NCI-H524 (cell line): ENCODE data around the gene MRPL44.
"Not testable (repeated sequence)": the region's sequence is repeated elsewhere in the genome, so short reads cannot be mapped to it uniquely, and the experiment has no call there.

Experiments
- DNase-seq, 2 experiments: peaks; one replicate each; lab custom pipeline; 2025; lab: John Stamatoyannopoulos, UW

Gene MRPL44

GRCh38 chr2:223936862-223937326 lies 20.4 kb upstream of the MRPL44 start:
- no peak for DNase-seq

GRCh38 chr2:223937535-223937934 lies 19.7 kb upstream of the MRPL44 start:
- no peak for DNase-seq

- DNase-seq = not testable (repeated sequence)
Observed at GRCh38 chr2:223939438-223939837, 17.8 kb upstream of the MRPL44 start.

- no peak for DNase-seq
Observed at GRCh38 chr2:223941579-223942277, 15.5 kb upstream of the MRPL44 start.

- DNase-seq = no peak
Observed at GRCh38 chr2:223943135-223943534, 14.1 kb upstream of the MRPL44 start.

- no peak for DNase-seq
Observed at GRCh38 chr2:223943561-223944008, 13.7 kb upstream of the MRPL44 start.

- DNase-seq = peak in 1 of 2 experiments; percentile 31
Observed at GRCh38 chr2:223944166-223944702, 13.0 kb upstream of the MRPL44 start.

GRCh38 chr2:223944703-223945531 lies 12.3 kb upstream of the MRPL44 start, which contains the start of gene WDFY1:
TSS of gene WDFY1 (minus strand) at chr2:223945335. CDS start at chr2:223945284, 51 bp downstream.
- DNase-seq = peak; percentile 55 to 78

- no peak for DNase-seq
Observed at GRCh38 chr2:223945755-223946154, 11.5 kb upstream of the MRPL44 start.

- peak in 1 of 2 experiments; percentile 47 for DNase-seq
Observed at GRCh38 chr2:223947711-223948205, 9.5 kb upstream of the MRPL44 start.

GRCh38 chr2:223949241-223949840 lies 7.9 kb upstream of the MRPL44 start:
- peak in 1 of 2 experiments; percentile 18 for DNase-seq

- DNase-seq = no peak
Observed at GRCh38 chr2:223950448-223951347, 6.6 kb upstream of the MRPL44 start.

- DNase-seq = peak; percentile 83 to 95
Observed at GRCh38 chr2:223952280-223952968, 4.8 kb upstream of the MRPL44 start.

- no peak for DNase-seq
Observed at GRCh38 chr2:223954401-223954800, 2.9 kb upstream of the MRPL44 start.

GRCh38 chr2:223956300-223956699 lies 963 bp upstream of the MRPL44 start:
- DNase-seq = no peak

- DNase-seq = no peak
Observed at GRCh38 chr2:223959688-223960087, 2.4 kb downstream of the MRPL44 start.

GRCh38 chr2:223967981-223968380 lies 10.7 kb downstream of the MRPL44 start:
- no peak for DNase-seq

- no peak for DNase-seq
Observed at GRCh38 chr2:223969315-223969714, 12.1 kb downstream of the MRPL44 start.

- no peak for DNase-seq
Observed at GRCh38 chr2:223969856-223970255, 12.6 kb downstream of the MRPL44 start.
